Suprapubic skin (tissue), 4 donors: ENCODE data around the gene IFT57.

Source experiments
- CTCF ChIP-seq, 2 donors: fragments of 200-600 bp in 1 of 2; fragments of 450-650 bp in 1 of 2; sonication (generic) in 1 of 2; IDR thresholded peaks; one replicate each; pipeline ENCODE4 v1.5.1; 2016 to 2019; ENCODE audit warnings: antibody characterized with exemption in 2 of 2, mild to moderate bottlenecking in 1 of 2, moderate library complexity in 1 of 2
- POLR2A ChIP-seq, 2 donors: fragments of 450-650 bp; IDR thresholded peaks; one replicate each; pipeline ENCODE4 v1.6.1; 2017; ENCODE audit warnings: antibody characterized with exemption in 2 of 2, mild to moderate bottlenecking in 2 of 2, moderate library complexity in 2 of 2
- POLR2AphosphoS5 ChIP-seq, 3 donors: sonication (generic); formaldehyde crosslinking; IDR thresholded peaks; one replicate each; pipeline ENCODE4 v1.6.1; 2017; ENCODE audit warnings: antibody characterized with exemption in 3 of 3

DNA sequence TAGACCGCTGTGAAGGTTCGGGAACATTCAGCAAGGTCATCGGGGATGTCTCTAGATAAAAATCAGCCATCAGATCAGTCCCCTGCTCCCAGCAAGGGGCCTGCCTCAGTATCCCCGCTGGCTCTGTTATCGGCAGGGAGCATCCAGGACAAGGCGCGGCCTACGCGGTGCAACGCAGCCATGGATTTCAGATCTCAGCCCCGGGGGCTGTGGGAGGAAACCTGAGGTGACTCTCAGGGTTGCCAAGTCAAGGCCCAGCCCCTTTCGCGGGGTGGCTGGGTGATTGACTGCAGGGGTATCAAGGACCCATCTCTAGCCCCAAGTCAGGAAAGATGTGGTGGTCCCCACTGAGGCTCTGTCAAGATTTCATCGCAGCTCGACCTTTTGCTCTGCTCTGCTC is 108.2 kb downstream of the IFT57 start:
- TF ChIP-seq CTCF (IDR thresholded peaks at IDR 0.05) (no peak), POLR2AphosphoS5 (IDR thresholded peaks at IDR 0.05) (no peak), POLR2A (IDR thresholded peaks at IDR 0.05) (no peak)
